ENCODE measurements around the gene ZNF311.

DNA sequence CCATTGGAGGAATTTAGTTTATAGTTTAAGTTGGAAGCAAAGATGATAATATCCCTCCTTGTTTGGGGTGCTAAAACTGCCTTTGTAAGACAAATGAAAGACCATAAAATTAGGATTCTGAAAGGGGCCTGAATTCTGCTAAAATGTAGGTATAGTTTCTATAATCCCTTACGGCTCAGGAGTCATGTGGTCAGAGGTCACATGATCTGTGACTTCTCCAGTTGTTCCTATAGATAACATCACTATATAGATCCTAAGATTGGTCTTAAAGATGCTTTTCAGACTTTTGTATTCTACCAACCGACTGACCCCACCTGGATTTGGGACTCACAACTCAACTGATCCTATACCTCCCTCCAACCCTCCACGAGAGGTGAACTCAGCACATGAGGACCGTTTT, 36.6 kb downstream of the ZNF311 start:
- TF ChIP-seq, protein P1, sequence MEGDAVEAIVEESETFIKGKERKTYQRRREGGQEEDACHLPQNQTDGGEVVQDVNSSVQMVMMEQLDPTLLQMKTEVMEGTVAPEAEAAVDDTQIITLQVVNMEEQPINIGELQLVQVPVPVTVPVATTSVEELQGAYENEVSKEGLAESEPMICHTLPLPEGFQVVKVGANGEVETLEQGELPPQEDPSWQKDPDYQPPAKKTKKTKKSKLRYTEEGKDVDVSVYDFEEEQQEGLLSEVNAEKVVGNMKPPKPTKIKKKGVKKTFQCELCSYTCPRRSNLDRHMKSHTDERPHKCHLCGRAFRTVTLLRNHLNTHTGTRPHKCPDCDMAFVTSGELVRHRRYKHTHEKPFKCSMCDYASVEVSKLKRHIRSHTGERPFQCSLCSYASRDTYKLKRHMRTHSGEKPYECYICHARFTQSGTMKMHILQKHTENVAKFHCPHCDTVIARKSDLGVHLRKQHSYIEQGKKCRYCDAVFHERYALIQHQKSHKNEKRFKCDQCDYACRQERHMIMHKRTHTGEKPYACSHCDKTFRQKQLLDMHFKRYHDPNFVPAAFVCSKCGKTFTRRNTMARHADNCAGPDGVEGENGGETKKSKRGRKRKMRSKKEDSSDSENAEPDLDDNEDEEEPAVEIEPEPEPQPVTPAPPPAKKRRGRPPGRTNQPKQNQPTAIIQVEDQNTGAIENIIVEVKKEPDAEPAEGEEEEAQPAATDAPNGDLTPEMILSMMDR (IDR thresholded peaks at IDR 0.05; ENCODE audit: poor library complexity): no peak
- no peak for TF ChIP-seq EZH2phosphoT487 (IDR thresholded peaks at IDR 0.05; ENCODE audit: low read depth, severe bottlenecking, unreplicated experiment)

All from hepatocyte (in vitro differentiated cells).